HG02623 (cell line): ENCODE data around the gene HPSE2.

Experiments
- ATAC-seq: cut with Tn5 transposase; IDR thresholded peaks from one replicate; pipeline ENCODE4 v1.9.1; 2021; ENCODE audit warnings: moderate library complexity; ENCODE audit not compliant: unreplicated experiment

HPSE2 gene

GRCh38 chr10:98855403-98856189 is 380.1 kb downstream of the HPSE2 start:
- ATAC-seq, result no peak

DNA sequence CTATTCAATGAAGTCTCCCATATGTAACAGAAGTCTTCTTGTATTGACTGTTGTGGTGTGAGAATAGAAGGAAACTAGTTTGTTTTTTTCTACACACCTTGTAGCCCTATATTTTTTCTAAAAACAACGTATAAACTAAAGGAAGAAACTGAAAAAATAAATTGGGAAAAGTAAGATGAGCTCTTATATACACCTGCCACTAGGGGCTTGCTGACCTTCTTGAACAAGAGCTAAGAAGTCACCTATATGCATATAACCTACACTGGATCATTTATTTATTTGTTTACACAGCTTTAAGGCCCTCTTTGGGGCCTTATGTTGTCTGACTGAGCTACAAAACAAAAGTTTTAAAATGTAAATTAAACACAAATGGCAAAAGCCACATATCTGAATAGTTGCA is 383.0 kb downstream of the HPSE2 start:
- ATAC-seq, result no peak

- no peak for ATAC-seq
These were observed 387.3 kb downstream of the HPSE2 start for GRCh38 chr10:98848361-98848760.

GRCh38 chr10:98846787-98847186 is 388.9 kb downstream of the HPSE2 start:
- no peak for ATAC-seq

- no peak for ATAC-seq
These were observed 402.1 kb downstream of the HPSE2 start for GRCh38 chr10:98833542-98833941.

- no peak for ATAC-seq
These were observed 402.9 kb downstream of the HPSE2 start for GRCh38 chr10:98832738-98833137.

DNA sequence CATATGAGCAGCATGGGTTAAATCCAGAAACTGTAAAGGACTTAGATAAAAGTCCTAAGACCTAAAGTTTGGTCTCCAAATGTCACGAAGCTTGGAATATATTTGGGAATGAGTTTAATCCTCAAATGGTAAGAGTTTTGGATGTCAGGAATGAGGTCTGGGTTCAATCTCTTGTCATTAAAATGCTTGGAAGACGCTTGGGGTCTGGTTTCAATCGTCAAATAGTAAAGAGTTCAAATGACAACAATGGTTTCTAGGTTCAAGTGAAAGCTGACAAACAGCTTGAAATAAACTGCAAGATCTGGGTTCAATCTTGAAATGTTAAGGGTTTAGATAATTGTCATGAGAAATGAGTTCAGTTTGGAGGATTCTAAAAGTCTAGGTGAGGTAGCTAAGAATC is 403.5 kb downstream of the HPSE2 start:
- ATAC-seq, result no peak

- no peak for ATAC-seq
These were observed 404.3 kb downstream of the HPSE2 start for GRCh38 chr10:98831391-98831790.

DNA sequence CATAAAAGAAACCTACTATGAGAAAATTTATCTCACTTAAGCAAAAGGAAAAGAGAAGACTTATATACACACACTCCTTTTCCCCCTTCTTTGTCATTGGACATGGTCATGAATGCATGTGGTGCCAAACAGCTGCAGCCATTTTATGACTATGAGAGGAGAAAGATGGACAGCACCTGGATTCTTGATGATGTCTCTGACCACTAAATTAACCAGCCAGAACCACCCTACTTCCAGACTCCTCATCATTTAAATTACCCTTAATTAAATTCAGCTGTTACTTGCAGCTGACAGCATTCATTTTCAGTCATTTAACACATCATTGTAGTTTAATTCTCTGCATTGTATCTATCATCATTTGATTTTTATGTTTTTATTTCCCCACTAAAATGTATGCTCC is 409.9 kb downstream of the HPSE2 start:
- no peak for ATAC-seq

- ATAC-seq, result no peak
These were observed 418.3 kb downstream of the HPSE2 start for GRCh38 chr10:98817396-98817795.

GRCh38 chr10:98815039-98815885 is 420.4 kb downstream of the HPSE2 start:
- no peak for ATAC-seq

DNA sequence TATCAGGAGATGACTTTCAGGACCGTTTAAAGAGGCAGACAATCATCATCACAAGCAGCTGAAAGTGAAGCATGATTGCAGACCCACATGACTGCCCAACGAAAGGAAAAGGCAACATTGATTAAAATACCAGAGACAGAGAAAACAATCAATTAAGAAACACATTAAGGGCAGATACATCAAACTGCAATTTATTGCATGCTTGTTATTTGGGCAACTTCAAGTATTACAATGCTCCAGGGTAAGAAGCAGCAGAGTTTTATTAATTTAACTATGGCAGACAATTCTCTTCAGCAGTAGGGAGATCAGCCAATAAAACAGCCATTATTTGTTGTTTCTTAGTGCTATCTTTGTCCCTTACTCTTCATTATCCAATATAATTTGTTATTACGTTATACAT is 421.2 kb downstream of the HPSE2 start:
- no peak for ATAC-seq

DNA sequence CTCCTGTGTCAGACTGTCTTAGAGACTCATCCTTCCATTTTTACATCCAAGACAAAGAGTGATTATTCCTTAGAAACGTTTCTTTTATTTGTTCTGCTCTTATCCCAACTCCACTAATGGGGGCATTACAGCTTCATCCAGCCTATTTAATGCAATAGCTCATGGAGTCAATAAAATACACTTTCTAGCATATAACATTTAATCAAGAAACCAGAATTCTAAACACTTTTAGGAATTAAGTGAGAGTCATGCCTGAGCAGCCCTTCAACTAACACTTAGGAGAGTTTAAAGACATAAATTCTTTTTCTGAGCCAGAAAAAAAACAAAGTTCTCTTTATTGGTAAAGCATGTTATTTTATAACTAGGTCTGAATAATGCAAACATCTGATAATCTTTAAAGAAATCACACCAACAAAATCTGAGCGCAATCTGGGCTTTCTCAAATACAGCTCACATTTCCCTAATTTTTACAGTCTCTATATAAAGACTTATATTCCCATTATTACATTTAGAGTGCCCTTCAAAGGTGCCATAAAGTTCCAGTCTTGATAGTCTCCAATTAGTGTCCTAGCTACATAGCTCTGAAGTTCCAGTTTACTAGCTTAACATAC is 427.3 kb downstream of the HPSE2 start:
- ATAC-seq, result no peak

DNA sequence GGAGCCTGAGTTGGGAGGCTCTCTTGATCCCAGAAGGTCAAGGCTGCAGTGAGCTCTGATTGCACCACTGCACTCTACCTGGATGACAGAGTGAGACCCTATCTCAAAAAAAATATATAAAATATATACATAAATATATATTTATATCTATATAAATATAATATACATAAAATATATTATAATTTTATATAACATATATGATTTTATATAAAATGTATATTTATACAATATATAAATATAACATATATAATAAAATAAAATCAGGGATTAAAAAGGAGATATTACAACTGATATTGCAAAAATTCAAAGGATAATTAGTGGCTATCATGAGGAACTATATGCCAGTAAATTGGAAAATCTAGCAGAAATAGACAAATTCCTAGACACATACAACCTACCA is 435.4 kb downstream of the HPSE2 start:
- no peak for ATAC-seq

- ATAC-seq, result no peak
These were observed 440.2 kb downstream of the HPSE2 start for GRCh38 chr10:98795467-98795866.

- no peak for ATAC-seq
These were observed 444.8 kb downstream of the HPSE2 start for GRCh38 chr10:98790817-98791216.

DNA sequence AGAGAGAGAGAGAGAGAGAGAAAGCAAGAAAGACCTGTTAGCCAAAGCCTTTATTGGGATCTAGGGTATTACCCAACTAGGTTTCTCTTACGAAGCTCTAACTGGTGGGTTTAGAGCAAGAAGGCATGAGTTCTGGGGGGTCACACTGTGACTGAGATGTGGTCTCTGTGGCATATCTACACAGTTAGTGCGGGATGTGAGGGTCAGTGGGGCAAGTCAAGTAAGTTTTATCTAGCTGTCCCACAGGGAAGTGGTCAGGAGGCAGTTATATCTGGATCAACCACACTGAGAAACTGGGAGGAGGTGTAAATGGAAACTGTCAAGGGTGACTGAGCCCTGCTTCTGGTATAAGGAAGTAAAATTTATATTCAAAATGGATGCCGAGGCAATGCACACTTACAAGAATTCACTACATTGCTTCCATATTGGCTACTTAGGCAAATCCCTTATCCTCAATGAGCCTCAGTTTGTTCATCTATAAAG is 457.3 kb downstream of the HPSE2 start:
- no peak for ATAC-seq

GRCh38 chr10:98758463-98758862 is 477.2 kb downstream of the HPSE2 start:
- ATAC-seq, result no peak

DNA sequence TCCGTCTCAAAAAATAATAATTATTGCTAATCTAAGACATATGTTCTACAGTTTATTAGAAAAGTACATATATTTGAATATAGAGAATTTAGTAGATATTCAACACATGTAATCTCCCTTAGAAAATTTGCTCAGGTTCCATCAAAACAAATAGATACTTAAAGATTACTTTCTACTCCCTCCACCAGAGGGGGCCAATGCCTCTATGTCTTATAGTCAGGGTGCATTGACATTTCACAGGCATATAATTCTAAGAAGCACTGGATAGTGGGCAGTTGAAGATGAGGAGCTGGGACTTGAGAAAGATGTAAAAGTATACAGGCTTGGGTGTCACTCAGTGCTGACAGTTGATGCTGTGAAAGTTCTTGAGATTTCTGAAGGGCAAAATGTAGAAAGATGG is 487.4 kb downstream of the HPSE2 start:
- no peak for ATAC-seq

GRCh38 chr10:98745645-98746044 is 490.0 kb downstream of the HPSE2 start:
- ATAC-seq, result no peak

DNA sequence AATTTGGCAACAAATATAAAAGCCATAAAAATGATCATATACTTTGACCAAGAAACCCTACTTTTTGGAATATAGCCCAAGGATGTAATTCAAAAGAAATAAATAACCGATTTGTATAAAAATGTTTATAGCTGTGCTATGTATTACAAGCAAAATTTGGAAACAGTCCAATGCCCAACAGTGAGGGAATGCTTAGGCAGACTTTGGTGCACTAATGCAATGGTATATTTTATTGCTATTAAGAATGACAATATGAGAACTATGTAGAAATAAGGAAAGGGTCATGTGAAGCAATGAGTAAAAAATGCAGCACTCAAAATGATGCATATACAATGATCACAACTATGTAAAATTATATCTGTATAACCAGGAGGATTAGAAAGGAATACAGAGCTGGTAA is 515.1 kb downstream of the HPSE2 start:
- no peak for ATAC-seq

GRCh38 chr10:98713586-98713985 is 522.1 kb downstream of the HPSE2 start:
- no peak for ATAC-seq
